Fibroblast of skin of back (primary cell): Measurements from ENCODE around the gene SMIM10L2A.
"Not testable (repeated sequence)": the region's sequence is repeated elsewhere in the genome, so short reads cannot be mapped to it uniquely, and the experiment has no call there.

Source experiments
- DNase-seq: peaks from one replicate; pipeline ENCODE4 v3.0.0-alpha.2; 2013

Gene SMIM10L2A

GRCh38 chrX:135423173-135423864 lies 1.6 kb downstream of the SMIM10L2A start:
- DNase-seq: not testable (repeated sequence)

- DNase-seq: no peak
These were observed 2.7 kb downstream of the SMIM10L2A start for GRCh38 chrX:135424469-135424868.

- no peak for DNase-seq
These were observed 3.6 kb downstream of the SMIM10L2A start for GRCh38 chrX:135425026-135425965.

GRCh38 chrX:135429429-135429828 lies 7.7 kb downstream of the SMIM10L2A start:
- no peak for DNase-seq

- no peak for DNase-seq
These were observed 10.1 kb downstream of the SMIM10L2A start for GRCh38 chrX:135431886-135432285.

- DNase-seq: no peak
These were observed 10.7 kb downstream of the SMIM10L2A start for GRCh38 chrX:135432453-135432852.

- no peak for DNase-seq
These were observed 11.3 kb downstream of the SMIM10L2A start for GRCh38 chrX:135432881-135433521.

- DNase-seq: no peak
These were observed 11.9 kb downstream of the SMIM10L2A start for GRCh38 chrX:135433531-135434257.

- DNase-seq: no peak
These were observed 12.8 kb downstream of the SMIM10L2A start for GRCh38 chrX:135434258-135435138.

- no peak for DNase-seq
These were observed 13.6 kb downstream of the SMIM10L2A start for GRCh38 chrX:135435139-135435922.

- no peak for DNase-seq
These were observed 14.2 kb downstream of the SMIM10L2A start for GRCh38 chrX:135435933-135436332.

- DNase-seq: no peak
These were observed 14.7 kb downstream of the SMIM10L2A start for GRCh38 chrX:135436456-135436855.

- no peak for DNase-seq
These were observed 15.5 kb downstream of the SMIM10L2A start for GRCh38 chrX:135436966-135437866.

- no peak for DNase-seq
These were observed 16.4 kb downstream of the SMIM10L2A start for GRCh38 chrX:135437867-135438733.

- no peak for DNase-seq
These were observed 16.9 kb downstream of the SMIM10L2A start for GRCh38 chrX:135438734-135439043.

GRCh38 chrX:135449637-135450550 lies 28.1 kb downstream of the SMIM10L2A start:
- DNase-seq: no peak

GRCh38 chrX:135453381-135453780 lies 31.6 kb downstream of the SMIM10L2A start:
- DNase-seq: no peak

GRCh38 chrX:135454816-135455215 lies 33.1 kb downstream of the SMIM10L2A start:
- no peak for DNase-seq
